ENCODE data around the gene CBLIF. TPM values are rescaled to one million over a fixed set of nuclear protein-coding genes. Genes with fewer than 3 reads are reported as not detected.

The CBLIF gene
- total and polyA plus RNA-seq, 2 of the 13 experiments (the other 11 are each of a cell fraction or from before 2014, with no cell fraction given) = not detected

GRCh38 chr11:59814021-59814420, 31.3 kb downstream of the CBLIF start:
- no peak for ATAC-seq
- in situ Hi-C loops (cut with HindIII; ENCODE audit: extremely low pct_ligation_motif_present, low pct_unique_long_range_greater_than_20kb) = no loop called here
- DNase-seq (ENCODE audit: low spot score) = no peak
- Histone ChIP-seq H3K79me2 (ENCODE audit: insufficient read depth, low read length) (peaks cover 4% of the 10 kb centered on the region), H3K4me2 (ENCODE audit: low read depth, low read length) (peak overlapping the region; percentile 45), H3K27me3 (ENCODE audit: control insufficient read depth in 1 of 2, insufficient read depth in 2 of 2, low read length in 2 of 2) (no peaks in the 10 kb centered on the region), H3K36me3 (replicated peaks in 1 of 2; ENCODE audit: control insufficient read depth in 1 of 2, insufficient read depth in 2 of 2, low read length in 2 of 2) (no peaks in the 10 kb centered on the region), H3K4me3 (replicated peaks in 1 of 3; ENCODE audit: insufficient read depth in 1 of 3, low read depth in 2 of 3, low read length in 3 of 3) (no peak overlapping the region), H3K27ac (ENCODE audit: extremely low read length, insufficient read depth, low read length) (no peak overlapping the region), H2AFZ (ENCODE audit: low read length) (no peak overlapping the region), H4K20me1 (ENCODE audit: insufficient read depth, low read length) (no peaks in the 10 kb centered on the region), H3K4me1 (ENCODE audit: insufficient read depth, low read length) (peaks cover 23% of the 10 kb centered on the region), H3K9ac (ENCODE audit: insufficient read depth, low read depth, low read length) (no peak overlapping the region), H3K9me3 (ENCODE audit: low read length) (no peaks in the 10 kb centered on the region)
- intact Hi-C loops (cut with micrococcal nuclease; ENCODE audit: unreplicated experiment) = no loop called here
- BruUV-seq (replicated peaks) = no TSS peak
- CTCF ChIA-PET (ENCODE audit: low intra/inter-chr PET ratio, low total read pairs) = no interaction called here
- TF ChIP-seq ZNF205 (CRISPR knock-in tag; IDR thresholded peaks at IDR 0.05) (no peak), FOXP1 (IDR thresholded peaks at IDR 0.05) (no peak), FOXP1 (CRISPR knock-in tag; IDR thresholded peaks at IDR 0.05) (no peak), ZNF34 (CRISPR knock-in tag; IDR thresholded peaks at IDR 0.05; ENCODE audit: borderline replicate concordance) (no peak), MXI1 (IDR thresholded peaks at IDR 0.05; ENCODE audit: borderline replicate concordance, low read depth, low read length) (no peak), PLSCR1 (CRISPR knock-in tag; IDR thresholded peaks at IDR 0.05; ENCODE audit: borderline replicate concordance) (no peak), ZNF253 (CRISPR knock-in tag; IDR thresholded peaks at IDR 0.05; ENCODE audit: borderline replicate concordance) (no peak), AHR (CRISPR knock-in tag; IDR thresholded peaks at IDR 0.05) (no peak), RFX5 (IDR thresholded peaks at IDR 0.05; ENCODE audit: low read depth, low read length) (no peak), GLMP (CRISPR knock-in tag; IDR thresholded peaks at IDR 0.05; ENCODE audit: borderline replicate concordance) (no peak), ZNF317 (CRISPR knock-in tag; IDR thresholded peaks at IDR 0.05) (no peak), FOXC1 (CRISPR knock-in tag; IDR thresholded peaks at IDR 0.05; ENCODE audit: borderline replicate concordance) (no peak), HOXA7 (CRISPR knock-in tag; IDR thresholded peaks at IDR 0.05) (no peak), ZNF724P (CRISPR knock-in tag; IDR thresholded peaks at IDR 0.05; ENCODE audit: borderline replicate concordance) (no peak), HNF1B (CRISPR knock-in tag; IDR thresholded peaks at IDR 0.05) (no peak), ATF4 (CRISPR knock-in tag; IDR thresholded peaks at IDR 0.05) (no peak), EEA1 (CRISPR knock-in tag; IDR thresholded peaks at IDR 0.05; ENCODE audit: borderline replicate concordance) (no peak), PAX8 (CRISPR knock-in tag; IDR thresholded peaks at IDR 0.05; ENCODE audit: borderline replicate concordance) (no peak), JARID2 (CRISPR knock-in tag; IDR thresholded peaks at IDR 0.05; ENCODE audit: insufficient replicate concordance) (no peak)
- POLR2A ChIA-PET = no interaction called here
- 8% methylated on average over 1 of the region's 1 CpG for WGBS (ENCODE audit: low lambda C conversion rate)
- no peak for FAIRE-seq
